CMK (cell line): Measurements from ENCODE around the gene KIFC3.
"Not testable (repeated sequence)": the region's sequence is repeated elsewhere in the genome, so short reads cannot be mapped to it uniquely, and the experiment has no call there.

Source experiments
- DNase-seq: peaks from one replicate; pipeline ENCODE4 v3.0.0-alpha.2; 2010; ENCODE audit warnings: low read depth

KIFC3 gene

DNA sequence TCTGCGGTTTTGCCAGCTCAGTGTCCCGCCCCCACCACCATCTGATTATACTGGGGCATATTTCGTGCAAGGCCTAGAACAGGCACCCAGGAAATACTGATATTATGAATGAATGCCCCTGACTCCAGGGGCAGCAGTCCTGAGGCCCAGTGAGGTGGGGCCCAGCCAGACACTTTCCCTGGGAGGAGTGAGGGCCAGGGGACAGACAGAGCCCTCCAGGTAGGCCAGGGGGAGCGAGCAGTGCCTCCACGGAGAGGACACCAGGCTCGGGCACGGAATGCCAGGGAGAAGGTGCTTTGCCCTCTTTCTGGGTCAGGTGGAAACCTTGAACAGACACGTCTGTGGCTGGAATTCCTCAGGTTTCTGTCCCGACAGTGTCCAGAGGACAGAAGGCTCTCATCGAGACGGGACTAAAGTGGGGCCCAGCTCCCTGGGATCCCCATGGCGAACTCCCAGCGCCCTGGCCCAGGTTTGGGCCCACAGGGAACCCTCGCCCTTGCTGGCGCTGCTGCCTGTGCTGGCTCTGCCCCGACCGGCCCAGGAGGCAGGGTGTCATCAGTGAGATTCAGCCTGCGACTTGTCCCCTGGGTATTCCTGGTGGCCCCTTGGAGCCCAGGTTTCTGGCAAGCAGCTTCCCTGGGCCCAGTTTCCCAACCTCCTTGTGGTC, 62.4 kb downstream of the KIFC3 start:
- DNase-seq, result no peak

- DNase-seq, result no peak
Measured at GRCh38 chr16:57738844-57739243, 63.4 kb downstream of the KIFC3 start.

- peak; percentile 66 for DNase-seq
Measured at GRCh38 chr16:57736419-57737351, 65.6 kb downstream of the KIFC3 start.

GRCh38 chr16:57735755-57736418, 66.4 kb downstream of the KIFC3 start, which contains the start of gene KATNB1:
KATNB1 (plus strand) TSS chr16:57735770; CDS start chr16:57737244, 1,474 bp downstream.
- peak; percentile 42 for DNase-seq

DNA sequence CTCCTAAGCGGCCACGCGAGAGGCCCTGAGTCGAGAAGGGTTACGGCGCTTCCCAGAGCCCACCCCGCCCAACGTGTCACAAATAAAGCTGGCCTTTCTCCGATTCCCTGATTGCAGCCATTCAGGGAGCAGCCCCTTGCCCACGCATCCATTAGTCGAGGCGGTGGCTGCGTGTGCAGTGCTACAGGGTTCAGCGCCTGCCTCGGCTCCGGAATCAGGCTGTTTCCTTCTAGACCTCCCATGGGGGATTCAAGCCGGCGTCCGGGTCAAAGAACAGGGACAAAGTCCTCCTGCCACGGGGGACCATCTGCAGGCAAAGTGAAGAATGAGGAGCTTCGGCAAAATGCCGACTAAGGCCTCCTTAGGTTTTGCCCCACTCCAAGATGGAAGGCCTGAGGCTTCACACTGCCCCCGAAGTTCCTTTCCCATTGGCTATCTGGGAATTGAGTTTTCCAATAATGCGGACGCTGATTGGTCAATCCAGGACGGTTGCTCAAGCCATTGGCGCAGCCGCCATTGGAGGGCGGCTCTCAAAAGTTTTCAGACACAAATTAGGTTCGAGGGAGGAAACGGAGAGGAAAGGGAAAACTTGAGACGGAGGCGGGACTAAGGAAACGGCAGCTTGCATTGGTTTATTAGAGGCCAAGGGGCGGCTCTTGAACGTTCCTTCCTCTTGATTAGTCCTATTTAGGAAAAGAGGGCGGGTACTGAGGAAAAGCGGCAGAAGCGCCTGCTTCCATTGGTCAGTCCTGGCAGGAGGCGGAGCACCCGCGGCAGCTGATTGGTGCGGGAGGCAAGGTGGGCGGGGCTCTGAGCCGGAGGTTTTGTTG, 67.2 kb downstream of the KIFC3 start:
- DNase-seq, result peak; percentile 99

- no peak for DNase-seq
Measured at GRCh38 chr16:57734308-57734924, 67.9 kb downstream of the KIFC3 start.

GRCh38 chr16:57732714-57733113, 69.6 kb downstream of the KIFC3 start:
- DNase-seq, result no peak

- no peak for DNase-seq
Measured at GRCh38 chr16:57732037-57732436, 70.3 kb downstream of the KIFC3 start.

DNA sequence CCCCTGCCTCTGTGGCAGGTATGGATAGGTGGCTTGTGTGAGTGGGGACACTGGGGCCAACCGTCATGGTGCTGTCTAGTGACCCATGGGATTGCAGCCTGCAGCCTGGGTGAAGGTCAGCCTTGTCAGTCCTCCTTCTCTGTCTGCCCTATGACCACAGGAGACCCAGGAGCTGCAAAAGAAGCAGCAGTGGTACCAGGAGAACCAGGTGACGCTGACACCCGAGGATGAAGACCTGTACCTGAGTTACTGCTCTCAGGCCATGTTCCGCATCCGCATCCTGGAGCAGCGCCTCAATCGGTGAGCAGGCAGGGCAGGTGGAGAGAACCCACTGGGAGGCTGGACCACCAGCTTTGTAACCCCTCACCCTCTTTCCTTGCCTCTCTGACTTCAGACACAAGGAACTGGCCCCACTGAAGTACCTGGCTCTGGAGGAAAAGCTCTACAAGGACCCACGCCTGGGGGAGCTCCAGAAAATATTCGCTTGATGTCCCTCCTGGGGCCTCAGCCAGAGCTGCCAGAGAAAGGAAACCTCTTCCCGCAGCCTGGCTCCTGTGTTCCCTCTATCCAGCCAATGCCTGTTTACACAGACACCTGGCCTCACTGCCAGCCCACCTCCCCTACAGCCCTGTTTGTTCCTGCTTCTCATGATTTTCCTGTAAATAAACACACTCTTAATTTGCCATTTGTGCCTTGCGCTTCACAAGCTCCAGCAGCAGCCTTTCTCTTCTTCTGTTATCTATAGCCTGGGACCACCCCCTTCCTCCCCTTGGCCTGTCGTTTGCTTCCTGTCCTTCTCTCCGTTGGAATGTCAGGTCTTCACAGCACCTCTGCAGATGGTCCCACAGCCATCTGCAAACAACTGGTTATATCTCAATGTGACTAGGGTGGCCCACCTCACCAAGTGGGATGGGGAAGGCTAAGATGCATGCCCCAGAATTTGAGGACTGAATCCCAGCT, 71.2 kb downstream of the KIFC3 start:
- DNase-seq, result no peak

- DNase-seq, result not testable (repeated sequence)
Measured at GRCh38 chr16:57729852-57730251, 72.4 kb downstream of the KIFC3 start.

GRCh38 chr16:57729182-57729484, 73.2 kb downstream of the KIFC3 start:
- DNase-seq, result no peak

DNA sequence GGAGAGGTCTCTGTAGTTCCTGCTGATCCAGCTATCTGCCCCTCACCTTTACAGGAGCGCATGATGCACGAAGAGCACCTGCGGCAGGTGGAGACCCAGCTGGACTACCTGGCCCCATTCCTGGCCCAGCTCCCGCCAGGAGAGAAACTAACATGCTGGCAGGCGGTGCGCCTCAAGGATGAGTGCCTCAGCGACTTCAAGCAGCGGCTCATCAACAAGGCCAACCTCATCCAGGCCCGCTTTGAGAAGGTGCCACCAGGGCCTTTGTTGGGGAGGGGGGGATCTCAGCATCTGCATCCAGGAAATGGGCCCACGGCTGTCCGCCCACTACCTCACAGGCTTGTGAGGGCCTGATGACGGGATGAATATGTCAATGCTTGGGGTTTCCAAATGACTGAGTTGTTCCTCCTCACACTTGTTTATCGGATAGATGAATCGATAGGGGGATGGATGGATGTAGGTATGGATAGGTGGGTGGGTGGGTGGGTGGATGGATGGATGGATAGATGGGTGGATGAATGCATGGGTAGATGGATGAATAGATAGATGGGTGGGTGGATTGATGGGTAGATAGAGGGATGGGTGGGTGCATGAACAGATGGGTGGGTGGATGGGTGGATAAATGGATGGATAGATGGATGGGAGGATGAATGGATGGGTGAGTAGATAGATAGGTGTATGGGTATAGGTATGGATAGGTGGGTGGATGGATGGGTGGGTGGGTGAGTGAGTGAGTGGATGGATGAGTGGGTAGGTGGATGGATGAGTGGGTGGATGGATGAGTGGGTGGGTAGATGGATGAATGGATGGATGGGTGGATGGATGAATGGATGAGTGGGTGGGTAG, 73.7 kb downstream of the KIFC3 start:
- DNase-seq, result no peak

GRCh38 chr16:57727610-57728009, 74.7 kb downstream of the KIFC3 start:
- DNase-seq, result no peak

GRCh38 chr16:57726433-57726947, 75.8 kb downstream of the KIFC3 start:
- DNase-seq, result no peak

DNA sequence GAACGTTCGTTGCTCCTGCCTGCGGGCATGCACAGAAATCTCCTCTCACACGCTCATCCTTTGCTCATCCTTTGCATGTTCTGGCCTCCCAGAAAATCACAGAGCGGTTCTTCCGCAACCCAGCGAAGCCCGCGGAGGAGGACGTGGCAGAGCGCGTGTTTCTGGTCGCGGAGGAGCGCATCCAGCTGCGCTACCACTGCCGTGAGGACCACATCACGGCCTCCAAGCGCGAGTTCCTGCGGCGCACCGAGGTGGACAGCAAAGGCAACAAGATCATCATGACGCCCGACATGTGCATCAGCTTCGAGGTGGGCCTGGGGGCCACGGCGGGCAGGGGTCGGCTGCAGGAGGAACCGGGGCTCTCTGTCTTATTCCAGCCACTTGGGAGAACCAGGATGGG, 76.3 kb downstream of the KIFC3 start:
- no peak for DNase-seq

DNA sequence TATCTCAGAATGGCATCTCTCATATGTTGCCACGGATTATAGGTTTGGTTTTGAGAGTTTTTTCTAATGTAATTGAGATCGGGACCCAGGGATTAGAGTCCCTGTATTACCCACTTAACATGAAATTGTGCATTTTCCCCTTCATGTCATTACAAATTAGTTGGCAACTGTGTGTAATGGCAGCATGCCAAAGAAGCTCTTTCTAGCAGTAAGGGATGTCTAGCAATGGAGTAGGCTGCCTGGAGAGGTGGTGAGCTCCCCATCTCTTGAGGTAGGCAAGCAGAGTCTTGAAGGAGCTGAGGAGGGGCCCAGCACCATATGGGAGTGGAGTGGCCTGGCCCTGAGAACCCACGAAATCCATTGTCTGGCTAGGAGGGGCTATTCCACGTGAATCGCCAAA, 76.7 kb downstream of the KIFC3 start:
- no peak for DNase-seq

GRCh38 chr16:57725151-57725550, 77.1 kb downstream of the KIFC3 start:
- no peak for DNase-seq

GRCh38 chr16:57724531-57724930, 77.8 kb downstream of the KIFC3 start:
- peak; percentile 65 for DNase-seq

DNA sequence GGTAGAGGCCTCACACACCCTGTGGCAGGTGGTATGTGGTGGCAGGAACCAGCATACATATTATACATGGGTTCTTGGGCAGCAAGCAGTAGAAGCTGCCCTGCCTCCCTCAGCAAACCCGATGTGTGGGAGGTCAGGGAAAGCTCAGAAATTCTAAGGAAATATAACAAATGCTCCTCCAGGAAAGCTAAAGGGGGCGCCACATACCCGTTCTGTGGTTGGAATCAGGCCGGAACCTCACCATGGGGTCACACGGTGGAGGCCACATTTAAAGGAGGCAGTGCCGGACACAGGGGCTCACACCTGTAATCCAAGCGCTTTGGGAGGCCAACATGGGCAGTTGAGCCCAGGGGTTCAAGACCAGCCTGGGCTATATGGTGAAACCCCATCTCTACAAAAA, 79.1 kb downstream of the KIFC3 start:
- DNase-seq, result no peak
